B cell (primary cell): Measurements from ENCODE around the gene DNAJB6. TPM values are rescaled to one million over a fixed set of nuclear protein-coding genes. Genes with fewer than 3 reads are reported as not detected.

Experiments
- ATAC-seq: fragments of 200-7000 bp; cut with Tn5 transposase; one replicate; pipeline ENCODE4 v1.10.0; 2021; ENCODE audit warnings: low read depth, mild to moderate bottlenecking, moderate number of reproducible peaks, moderate library complexity
- CTCF ChIA-PET: fragments of 350-600 bp; sonication (Branson Sonifier 250); formaldehyde crosslinking; loops from one replicate; lab custom pipeline; 2021; ENCODE audit warnings: antibody characterized with exemption, inconsistent platforms; lab: Charles Lee
- POLR2A ChIA-PET: fragments of 350-600 bp; sonication (Branson Sonifier 250); formaldehyde crosslinking; loops from one replicate; lab custom pipeline; 2021; ENCODE audit warnings: antibody characterized with exemption; lab: Charles Lee
- DNase-seq: peaks from one replicate; pipeline ENCODE4 v3.0.0; 2013
- H2AFZ ChIP-seq: 2 replicates; pipeline ENCODE4 v1.6.1; 2012; ENCODE audit warnings: mild to moderate bottlenecking, low read depth, low read length; ENCODE audit not compliant: insufficient read depth, poor library complexity, severe bottlenecking
- H3K27ac ChIP-seq, 2 donors: 1 replicate in 1 of 2; 2 replicates in 1 of 2; pipeline ENCODE4 v1.5.1; 2012 to 2013; ENCODE audit warnings: low read length in 2 of 2, mild to moderate bottlenecking in 2 of 2, moderate library complexity in 1 of 2
- H3K27me3 ChIP-seq, 4 experiments: fragments of 200-600 bp in 1 of 4; sonication (generic) in 1 of 4; replicated peaks in 1 of 4; 1 replicate in 2 of 4; 2 replicates in 2 of 4; pipeline versions ENCODE4 v1.6.1 to v1.7.0; 2013 to 2016; ENCODE audit warnings: low read length in 3 of 4, mild to moderate bottlenecking in 2 of 4, mixed read lengths in 1 of 4, moderate library complexity in 1 of 4; ENCODE audit not compliant: insufficient read depth in 4 of 4, control insufficient read depth in 3 of 4; ENCODE audit errors: control extremely low read depth in 1 of 4
- H3K36me3 ChIP-seq, 2 experiments: replicated peaks in 1 of 2; 1 replicate in 1 of 2; 2 replicates in 1 of 2; pipeline versions ENCODE4 v1.6.1 to v1.7.1; 2013; ENCODE audit warnings: low read length in 1 of 2; ENCODE audit not compliant: insufficient read depth in 2 of 2, control insufficient read depth in 1 of 2; ENCODE audit errors: control extremely low read depth in 1 of 2, extremely low read depth in 1 of 2
- H3K4me1 ChIP-seq, 2 donors: fragments of 200-600 bp in 1 of 2; sonication (generic) in 1 of 2; 1 replicate in 1 of 2; 2 replicates in 1 of 2; pipeline versions ENCODE4 v1.5.1 to v1.6.1; 2013 to 2017; ENCODE audit warnings: low read length in 2 of 2; ENCODE audit not compliant: control insufficient read depth in 2 of 2, insufficient read depth in 2 of 2
- H3K4me2 ChIP-seq: replicated peaks from 2 replicates; pipeline ENCODE3; 2012; ENCODE audit warnings: mild to moderate bottlenecking, low read depth, low read length; ENCODE audit not compliant: poor library complexity, severe bottlenecking
- H3K4me3 ChIP-seq, 5 experiments: fragments of 200-600 bp in 1 of 5; sonication (generic) in 1 of 5; 1 replicate in 3 of 5; 2 replicates in 2 of 5; pipeline versions ENCODE4 v1.5.1 to v1.7.0; 2011 to 2016; ENCODE audit warnings: low read length in 4 of 5, mild to moderate bottlenecking in 4 of 5, low read depth in 2 of 5, control low read depth in 1 of 5, moderate library complexity in 1 of 5; ENCODE audit not compliant: insufficient read depth in 1 of 5; ENCODE audit errors: control extremely low read depth in 1 of 5, extremely low read depth in 1 of 5
- H3K79me2 ChIP-seq: fragments of 200-600 bp; sonication (generic); one replicate; pipeline ENCODE4 v1.6.0; 2016; ENCODE audit warnings: low read length; ENCODE audit not compliant: control insufficient read depth, insufficient read depth
- H3K9ac ChIP-seq: fragments of 200-600 bp; sonication (generic); 2 replicates; pipeline ENCODE4 v1.6.1; 2017; ENCODE audit warnings: mild to moderate bottlenecking, low read length, moderate library complexity
- H3K9me3 ChIP-seq, 3 donors: one replicate each; pipeline versions ENCODE4 v1.6.1 to v1.7.1; 2013; ENCODE audit warnings: low read length in 2 of 3; ENCODE audit not compliant: control insufficient read depth in 2 of 3, insufficient read depth in 1 of 3; ENCODE audit errors: control extremely low read depth in 1 of 3
- H4K20me1 ChIP-seq: 2 replicates; pipeline ENCODE4 v1.6.0; 2012; ENCODE audit warnings: mild to moderate bottlenecking, low read length; ENCODE audit not compliant: insufficient read depth, control insufficient read depth, poor library complexity, severe bottlenecking
- H3K27ac Mint-ChIP-seq: one replicate; pipeline ENCODE4 v1.8.0; 2021; ENCODE audit warnings: mixed read lengths
- H3K27me3 Mint-ChIP-seq: one replicate; pipeline ENCODE4 v1.8.0; 2021; ENCODE audit warnings: mixed read lengths
- H3K4me1 Mint-ChIP-seq: one replicate; pipeline ENCODE4 v1.8.0; 2021; ENCODE audit warnings: mixed read lengths
- H3K4me3 Mint-ChIP-seq: one replicate; pipeline ENCODE4 v1.8.0; 2021; ENCODE audit warnings: mixed read lengths
- H3K9me3 Mint-ChIP-seq: one replicate; pipeline ENCODE4 v1.8.0; 2022; ENCODE audit warnings: mixed read lengths; ENCODE audit not compliant: insufficient read depth
- EZH2 ChIP-seq: IDR thresholded peaks from 2 replicates; pipeline ENCODE4 v1.6.1; 2012; ENCODE audit warnings: borderline replicate concordance, low read depth, mild to moderate bottlenecking, moderate library complexity, low read length; ENCODE audit not compliant: insufficient read depth, poor library complexity, severe bottlenecking
- WGBS: methylation state at CpG from one replicate; pipeline ENCODE4 v1.1.5; 2013; ENCODE audit warnings: missing lambda C conversion rate; ENCODE audit not compliant: insufficient coverage; 5-methylcytosine and 5-hydroxymethylcytosine counted together
- intact Hi-C: fragments of 100-400 bp; cut with micrococcal nuclease; formaldehyde crosslinking; loops from one replicate; pipeline ENCODE4 v1.10.0; 2022
- polyA plus RNA-seq: library from polyadenylated mRNA; depleted of rRNA; stranded (reverse); fragments of >200 nt; gene quantifications from 2 replicates; pipeline ENCODE4 v1.2.3, GENCODE V29; 2012
- total RNA-seq, 2 donors: library from RNA; stranded (reverse); fragments of 120-200 nt in 1 of 2; gene quantifications; 1 replicate in 1 of 2; 2 replicates in 1 of 2; pipeline versions ENCODE4 v1.2.3 to v1.2.4, GENCODE V29; 2013 to 2022
- TF ChIP-seq, protein P1 (sequence below): fragments of 200-600 bp; IDR thresholded peaks from one replicate; pipeline ENCODE4 v1.8.0; 2022; ENCODE audit warnings: antibody characterized with exemption, mild to moderate bottlenecking

DNAJB6 gene
- total and polyA plus RNA-seq, 2 donors (not counting 1 experiment from before 2014, with no cell fraction given) = 22.4 to 116 TPM

DNA sequence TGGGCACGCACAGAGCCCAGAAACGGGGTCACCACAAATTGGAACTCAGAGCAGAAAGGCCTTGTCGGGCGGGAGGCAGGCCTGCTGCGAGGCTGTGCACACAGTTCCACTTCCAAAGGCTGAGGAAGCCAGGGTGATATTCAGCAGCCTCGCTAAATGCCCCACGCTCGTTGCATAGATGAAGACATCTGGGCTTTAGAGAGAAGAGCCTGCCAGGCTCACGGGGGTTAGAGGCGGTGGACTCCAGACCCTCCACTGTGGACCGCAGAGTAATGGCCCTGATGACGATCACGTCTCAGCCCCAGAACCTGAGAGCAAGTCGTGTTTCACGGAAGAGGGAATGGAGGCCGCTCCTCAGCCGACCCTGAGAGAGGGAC is 104.2 kb downstream of the DNAJB6 start:
- ATAC-seq = no peak
- TF ChIP-seq, protein P1, sequence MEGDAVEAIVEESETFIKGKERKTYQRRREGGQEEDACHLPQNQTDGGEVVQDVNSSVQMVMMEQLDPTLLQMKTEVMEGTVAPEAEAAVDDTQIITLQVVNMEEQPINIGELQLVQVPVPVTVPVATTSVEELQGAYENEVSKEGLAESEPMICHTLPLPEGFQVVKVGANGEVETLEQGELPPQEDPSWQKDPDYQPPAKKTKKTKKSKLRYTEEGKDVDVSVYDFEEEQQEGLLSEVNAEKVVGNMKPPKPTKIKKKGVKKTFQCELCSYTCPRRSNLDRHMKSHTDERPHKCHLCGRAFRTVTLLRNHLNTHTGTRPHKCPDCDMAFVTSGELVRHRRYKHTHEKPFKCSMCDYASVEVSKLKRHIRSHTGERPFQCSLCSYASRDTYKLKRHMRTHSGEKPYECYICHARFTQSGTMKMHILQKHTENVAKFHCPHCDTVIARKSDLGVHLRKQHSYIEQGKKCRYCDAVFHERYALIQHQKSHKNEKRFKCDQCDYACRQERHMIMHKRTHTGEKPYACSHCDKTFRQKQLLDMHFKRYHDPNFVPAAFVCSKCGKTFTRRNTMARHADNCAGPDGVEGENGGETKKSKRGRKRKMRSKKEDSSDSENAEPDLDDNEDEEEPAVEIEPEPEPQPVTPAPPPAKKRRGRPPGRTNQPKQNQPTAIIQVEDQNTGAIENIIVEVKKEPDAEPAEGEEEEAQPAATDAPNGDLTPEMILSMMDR = no peak
- no peak for TF ChIP-seq EZH2
- intact Hi-C loops = no loop called here

DNA sequence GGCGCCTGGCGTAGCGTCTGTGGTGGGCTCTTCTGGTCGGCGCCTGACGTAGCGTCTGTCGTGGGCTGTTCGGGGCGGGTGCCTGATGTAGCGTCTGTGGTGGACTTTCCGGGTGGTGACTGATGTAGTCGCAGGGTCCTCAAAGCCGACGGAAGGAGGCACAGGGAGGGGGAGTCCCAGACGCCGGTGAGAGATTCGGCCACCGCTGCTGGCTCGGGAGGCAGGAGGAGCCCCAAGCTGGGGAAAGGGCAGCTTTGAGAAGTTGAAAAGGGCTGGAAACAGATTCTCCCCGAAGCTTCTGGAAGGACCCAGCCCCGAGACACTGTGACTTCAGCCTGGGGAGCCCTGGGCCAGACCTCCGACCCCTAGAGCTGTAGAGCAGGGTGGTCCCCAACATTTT is 105.7 kb downstream of the DNAJB6 start:
- H3K4me3 Mint-ChIP-seq = no peak overlapping the region
- Histone ChIP-seq H3K4me3 (no peak overlapping the region), H3K9ac (no peak overlapping the region), H2AFZ (no peak overlapping the region), H4K20me1 (no peaks in the 10 kb centered on the region), H3K9me3 (peaks cover 0 to 8% (median 0%) of the 10 kb centered on the region in 3 donors), H3K36me3 (no peaks in the 10 kb centered on the region), H3K4me2 (no peak overlapping the region), H3K4me1 (no peaks in the 10 kb centered on the region), H3K27ac (no peak overlapping the region), H3K79me2 (no peaks in the 10 kb centered on the region), H3K27me3 (no peaks in the 10 kb centered on the region)
- POLR2A ChIA-PET = no interaction called here
- 95% methylated on average over 23 of the region's 23 CpGs for WGBS
- DNase-seq (no peak), ATAC-seq (no peak)
- H3K4me1 Mint-ChIP-seq = no peaks in the 10 kb centered on the region
- H3K27ac Mint-ChIP-seq = no peak overlapping the region
- H3K9me3 Mint-ChIP-seq = no peaks in the 10 kb centered on the region
- H3K27me3 Mint-ChIP-seq = peaks cover 5% of the 10 kb centered on the region
- TF ChIP-seq, protein P1 = no peak
- TF ChIP-seq EZH2 = no peak
- intact Hi-C loops = no loop called here
- CTCF ChIA-PET = no interaction called here

More for the DNA sequence above, 104.2 kb downstream of the DNAJB6 start:
- Mint-ChIP-seq H3K27me3 (peaks cover 9% of the 10 kb centered on the region), H3K27ac (no peak overlapping the region), H3K9me3 (no peaks in the 10 kb centered on the region), H3K4me3 (no peak overlapping the region), H3K4me1 (no peaks in the 10 kb centered on the region)
- WGBS = 92% methylated on average over 17 of the region's 17 CpGs
- DNase-seq = no peak
- no peak overlapping the region for H3K4me3 ChIP-seq
- ChIA-PET CTCF (no interaction called here), POLR2A (no interaction called here)
- no peaks in the 10 kb centered on the region for H3K27me3 ChIP-seq
- H3K79me2 ChIP-seq = no peaks in the 10 kb centered on the region
- H3K27ac ChIP-seq = no peak overlapping the region
- H3K9me3 ChIP-seq = peaks cover 0 to 8% (median 0%) of the 10 kb centered on the region in 3 donors
- no peaks in the 10 kb centered on the region for H3K36me3 ChIP-seq
- H3K4me2 ChIP-seq = no peak overlapping the region
- H3K9ac ChIP-seq = no peak overlapping the region
- no peak overlapping the region for H2AFZ ChIP-seq
- no peaks in the 10 kb centered on the region for H3K4me1 ChIP-seq
- H4K20me1 ChIP-seq = no peaks in the 10 kb centered on the region
